ENCODE measurements around the gene USP6NL.

The USP6NL gene

DNA sequence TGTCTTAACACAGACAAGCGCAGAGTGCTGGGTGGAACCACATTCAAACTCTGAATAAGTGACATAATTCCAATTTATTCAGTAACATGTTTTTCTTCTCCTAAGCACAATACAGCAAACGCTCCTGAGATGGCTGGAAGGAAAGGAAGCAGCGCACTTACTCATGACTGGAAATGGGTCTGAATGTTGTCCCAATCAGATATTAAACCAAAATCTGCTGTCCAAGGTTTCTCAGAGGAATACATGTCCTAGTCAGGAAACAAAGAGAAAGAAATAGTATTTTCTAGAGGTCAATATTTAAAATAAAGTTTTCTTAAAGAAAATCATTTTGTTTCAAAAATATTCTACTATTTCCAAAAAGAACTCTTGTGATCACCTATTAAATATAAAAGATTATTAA lies 14.0 kb downstream of the USP6NL start:
- TF ChIP-seq, protein P1, sequence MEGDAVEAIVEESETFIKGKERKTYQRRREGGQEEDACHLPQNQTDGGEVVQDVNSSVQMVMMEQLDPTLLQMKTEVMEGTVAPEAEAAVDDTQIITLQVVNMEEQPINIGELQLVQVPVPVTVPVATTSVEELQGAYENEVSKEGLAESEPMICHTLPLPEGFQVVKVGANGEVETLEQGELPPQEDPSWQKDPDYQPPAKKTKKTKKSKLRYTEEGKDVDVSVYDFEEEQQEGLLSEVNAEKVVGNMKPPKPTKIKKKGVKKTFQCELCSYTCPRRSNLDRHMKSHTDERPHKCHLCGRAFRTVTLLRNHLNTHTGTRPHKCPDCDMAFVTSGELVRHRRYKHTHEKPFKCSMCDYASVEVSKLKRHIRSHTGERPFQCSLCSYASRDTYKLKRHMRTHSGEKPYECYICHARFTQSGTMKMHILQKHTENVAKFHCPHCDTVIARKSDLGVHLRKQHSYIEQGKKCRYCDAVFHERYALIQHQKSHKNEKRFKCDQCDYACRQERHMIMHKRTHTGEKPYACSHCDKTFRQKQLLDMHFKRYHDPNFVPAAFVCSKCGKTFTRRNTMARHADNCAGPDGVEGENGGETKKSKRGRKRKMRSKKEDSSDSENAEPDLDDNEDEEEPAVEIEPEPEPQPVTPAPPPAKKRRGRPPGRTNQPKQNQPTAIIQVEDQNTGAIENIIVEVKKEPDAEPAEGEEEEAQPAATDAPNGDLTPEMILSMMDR (IDR thresholded peaks at IDR 0.05; ENCODE audit: insufficient read depth, low read length, poor library complexity, severe bottlenecking), result no peak
- no peaks in the 10 kb centered on the region for H3K27me3 ChIP-seq (replicated peaks; ENCODE audit: control insufficient read depth, insufficient read depth, low read length)
- no peaks in the 10 kb centered on the region for H3K36me3 ChIP-seq (ENCODE audit: control insufficient read depth, insufficient read depth, low read length)
- H3K4me3 ChIP-seq (replicated peaks; ENCODE audit: low read depth, low read length), result no peak overlapping the region
- DNase-seq (ENCODE audit: extremely low read depth, insufficient read length), result no peak

GRCh38 chr10:11595395-11595692 lies 16.1 kb downstream of the USP6NL start:
- no peaks in the 10 kb centered on the region for H3K36me3 ChIP-seq (ENCODE audit: control insufficient read depth, insufficient read depth, low read length)
- TF ChIP-seq, protein P1 (IDR thresholded peaks at IDR 0.05; ENCODE audit: insufficient read depth, low read length, poor library complexity, severe bottlenecking), result no peak
- no peak overlapping the region for H3K4me3 ChIP-seq (replicated peaks; ENCODE audit: low read depth, low read length)
- H3K27me3 ChIP-seq (replicated peaks; ENCODE audit: control insufficient read depth, insufficient read depth, low read length), result no peaks in the 10 kb centered on the region
- no peak for DNase-seq (ENCODE audit: extremely low read depth, insufficient read length)

DNA sequence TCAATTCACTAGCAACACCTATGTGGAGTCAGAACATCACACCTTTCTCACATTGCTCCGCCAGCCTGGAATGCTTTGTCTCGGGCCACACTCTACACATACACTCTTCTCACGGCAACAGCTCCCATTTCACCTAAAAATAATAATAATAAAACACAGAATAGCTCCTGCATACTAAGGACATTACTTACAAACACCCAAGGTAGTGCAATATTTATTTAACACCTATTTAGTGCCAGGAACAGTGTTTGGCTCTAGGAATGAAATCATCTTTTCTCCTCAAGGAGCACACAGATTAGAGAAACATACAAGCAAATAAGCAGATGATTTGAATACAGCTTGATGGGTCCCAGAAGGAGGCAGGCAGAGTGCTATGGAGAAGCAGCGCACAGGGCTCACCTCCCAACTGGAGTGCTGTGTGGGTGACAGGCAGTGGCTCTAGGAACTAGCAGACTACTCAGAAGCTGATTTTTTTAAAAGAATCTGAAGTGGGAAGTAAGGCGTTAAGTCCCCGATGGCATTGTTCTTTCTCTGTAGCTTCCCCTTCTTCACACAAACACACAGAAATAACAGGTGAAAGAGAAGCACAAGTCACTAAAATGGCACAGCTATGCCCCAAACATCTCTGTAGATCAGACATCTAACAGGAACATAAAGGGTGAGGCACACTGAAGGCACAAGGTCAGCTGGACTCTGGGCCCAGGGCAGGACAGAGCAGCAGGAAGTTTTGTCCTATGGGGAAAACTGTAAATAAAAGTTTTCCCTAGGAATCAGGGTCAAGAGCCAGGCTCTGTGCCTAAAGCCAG lies 16.7 kb downstream of the USP6NL start:
- Histone ChIP-seq H3K27me3 (replicated peaks; ENCODE audit: control insufficient read depth, insufficient read depth, low read length) (no peaks in the 10 kb centered on the region), H3K4me3 (replicated peaks; ENCODE audit: low read depth, low read length) (no peak overlapping the region), H3K36me3 (ENCODE audit: control insufficient read depth, insufficient read depth, low read length) (no peaks in the 10 kb centered on the region)
- TF ChIP-seq, protein P1 (IDR thresholded peaks at IDR 0.05; ENCODE audit: insufficient read depth, low read length, poor library complexity, severe bottlenecking), result no peak
- no peak for DNase-seq (ENCODE audit: extremely low read depth, insufficient read length)

DNA sequence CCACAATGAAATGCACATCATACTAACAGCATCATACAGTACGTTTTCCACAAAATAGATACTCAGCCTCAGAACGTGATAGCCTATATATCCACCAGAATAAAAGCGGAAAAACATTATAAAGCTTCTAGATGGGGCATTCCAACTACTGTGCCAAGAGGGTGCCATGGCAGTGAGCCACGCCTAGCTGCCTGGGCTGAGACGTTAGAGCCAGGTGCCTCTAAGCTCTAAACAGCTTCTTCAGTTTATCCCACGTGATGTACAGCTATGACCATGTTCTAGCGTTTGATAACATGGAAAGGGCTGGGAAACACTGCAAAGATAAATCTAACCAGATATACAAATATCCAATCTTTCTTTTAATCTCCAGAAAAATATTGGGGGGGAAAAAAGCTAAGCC lies 17.8 kb downstream of the USP6NL start:
- H3K36me3 ChIP-seq (ENCODE audit: control insufficient read depth, insufficient read depth, low read length), result no peaks in the 10 kb centered on the region
- no peaks in the 10 kb centered on the region for H3K27me3 ChIP-seq (replicated peaks; ENCODE audit: control insufficient read depth, insufficient read depth, low read length)
- no peak for DNase-seq (ENCODE audit: extremely low read depth, insufficient read length)
- no peak overlapping the region for H3K4me3 ChIP-seq (replicated peaks; ENCODE audit: low read depth, low read length)
- TF ChIP-seq, protein P1 (IDR thresholded peaks at IDR 0.05; ENCODE audit: insufficient read depth, low read length, poor library complexity, severe bottlenecking), result no peak

DNA sequence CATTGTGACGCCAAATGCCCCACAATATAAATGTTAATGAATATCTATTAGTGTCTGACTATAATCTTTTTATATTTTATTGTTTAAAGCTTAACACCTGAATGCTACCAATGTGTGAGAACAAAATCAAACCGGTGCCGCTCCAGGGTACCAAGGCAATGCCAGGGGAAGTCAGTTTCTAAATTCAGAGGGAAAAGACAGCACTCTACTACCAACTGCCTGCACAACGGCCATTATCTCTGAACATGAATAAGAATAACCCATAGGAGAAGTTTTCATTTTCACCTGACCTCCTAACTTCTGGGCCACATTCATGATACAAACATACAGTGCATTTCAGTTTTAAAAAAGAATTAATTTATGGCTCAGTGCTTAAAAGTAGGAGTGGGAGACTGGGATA lies 21.7 kb downstream of the USP6NL start:
- TF ChIP-seq, protein P1 (IDR thresholded peaks at IDR 0.05; ENCODE audit: insufficient read depth, low read length, poor library complexity, severe bottlenecking), result no peak
- Histone ChIP-seq H3K27me3 (replicated peaks; ENCODE audit: control insufficient read depth, insufficient read depth, low read length) (no peaks in the 10 kb centered on the region), H3K4me3 (replicated peaks; ENCODE audit: low read depth, low read length) (no peak overlapping the region), H3K36me3 (ENCODE audit: control insufficient read depth, insufficient read depth, low read length) (no peaks in the 10 kb centered on the region)
- no peak for DNase-seq (ENCODE audit: extremely low read depth, insufficient read length)

Measured in GM06990 (cell line).